Measurements from ENCODE around the gene ERC2. TPM values are rescaled to one million over a fixed set of nuclear protein-coding genes. Genes with fewer than 3 reads are reported as not detected.

Gene ERC2
- total and polyA plus RNA-seq, 11 donors: 0.16 to 3.8 (median 1.6) TPM

- H3K4me3 ChIP-seq: no peak overlapping the region
- no peaks in the 10 kb centered on the region for H3K9me3 ChIP-seq
- DNase-seq (no peak), ATAC-seq (no peak)
- no peak for TF ChIP-seq CTCF (IDR thresholded peaks at IDR 0.05)
- no peak for TF ChIP-seq POLR2A (IDR thresholded peaks at IDR 0.05)
- no peaks in the 10 kb centered on the region for H3K4me1 ChIP-seq
- H3K27ac ChIP-seq: no peak overlapping the region
- no peaks in the 10 kb centered on the region for H3K36me3 ChIP-seq
- intact Hi-C loops (cut with DNase I): no loop called here
- 82 to 91% (median 90%) methylated on average over 4 of the region's 4 CpGs for WGBS, 4 donors
- peaks cover 0 to 8% (median 0%) of the 10 kb centered on the region in 9 donors for H3K27me3 ChIP-seq
Measured at GRCh38 chr3:55858727-55859126, 609.5 kb downstream of the ERC2 start.

GRCh38 chr3:55858302-55858701, 610.0 kb downstream of the ERC2 start:
- no peak for ATAC-seq
- no peak for TF ChIP-seq POLR2A (IDR thresholded peaks at IDR 0.05)
- no peak for TF ChIP-seq CTCF (IDR thresholded peaks at IDR 0.05)
- no peak overlapping the region for H3K27ac ChIP-seq
- no peak overlapping the region for H3K4me3 ChIP-seq
- 17 to 22% (median 19%) methylated on average over 1 of the region's 1 CpG for WGBS, 4 donors
- H3K36me3 ChIP-seq: no peaks in the 10 kb centered on the region
- no peak for DNase-seq
- H3K27me3 ChIP-seq: peaks cover 0 to 8% (median 0%) of the 10 kb centered on the region in 9 donors
- no peaks in the 10 kb centered on the region for H3K4me1 ChIP-seq
- no peaks in the 10 kb centered on the region for H3K9me3 ChIP-seq
- intact Hi-C loops (cut with DNase I): no loop called here

GRCh38 chr3:55857633-55858032, 610.6 kb downstream of the ERC2 start:
- DNase-seq (no peak), ATAC-seq (no peak)
- Histone ChIP-seq H3K4me1 (no peaks in the 10 kb centered on the region), H3K27ac (no peak overlapping the region), H3K27me3 (peaks cover 0 to 7% (median 0%) of the 10 kb centered on the region in 9 donors), H3K36me3 (no peaks in the 10 kb centered on the region), H3K9me3 (no peaks in the 10 kb centered on the region), H3K4me3 (no peak overlapping the region)
- TF ChIP-seq CTCF (IDR thresholded peaks at IDR 0.05) (no peak), POLR2A (IDR thresholded peaks at IDR 0.05) (no peak)
- intact Hi-C loops (cut with DNase I): no loop called here
- 72 to 85% (median 77%) methylated on average over 2 of the region's 2 CpGs for WGBS, 4 donors

- ATAC-seq (no peak), DNase-seq (no peak)
- TF ChIP-seq CTCF (IDR thresholded peaks at IDR 0.05): no peak
- no peak for TF ChIP-seq POLR2A (IDR thresholded peaks at IDR 0.05)
- no peaks in the 10 kb centered on the region for H3K4me1 ChIP-seq
- H3K27ac ChIP-seq: no peak overlapping the region
- H3K36me3 ChIP-seq: no peaks in the 10 kb centered on the region
- H3K4me3 ChIP-seq: no peak overlapping the region
- H3K27me3 ChIP-seq: peaks cover 0 to 4% (median 0%) of the 10 kb centered on the region in 9 donors
- H3K9me3 ChIP-seq: no peaks in the 10 kb centered on the region
- intact Hi-C loops (cut with DNase I): no loop called here
- WGBS, 4 donors: 61 to 71% (median 66%) methylated on average over 2 of the region's 2 CpGs
Measured at GRCh38 chr3:55855311-55855710, 613.0 kb downstream of the ERC2 start.

Data from heart left ventricle (tissue), 16 donors.